Mucosa of rectum (tissue), 2 donors: ENCODE data around the gene ANO7.

Source experiments
- H3K27ac ChIP-seq, 2 donors: one replicate each; pipeline ENCODE4 v1.7.0; 2013; ENCODE audit warnings: inconsistent platforms in 2 of 2, low read depth in 2 of 2, low read length in 2 of 2
- H3K27me3 ChIP-seq, 2 donors: one replicate each; pipeline ENCODE4 v1.7.0; 2013; ENCODE audit warnings: low read length in 2 of 2; ENCODE audit not compliant: control insufficient read depth in 2 of 2, insufficient read depth in 2 of 2
- H3K36me3 ChIP-seq, 2 donors: one replicate each; pipeline ENCODE4 v1.7.0; 2013; ENCODE audit warnings: low read length in 2 of 2; ENCODE audit not compliant: control insufficient read depth in 2 of 2, insufficient read depth in 2 of 2
- H3K4me1 ChIP-seq, 2 donors: one replicate each; pipeline ENCODE4 v1.7.0; 2013; ENCODE audit warnings: low read length in 2 of 2, mild to moderate bottlenecking in 1 of 2; ENCODE audit not compliant: control insufficient read depth in 2 of 2, insufficient read depth in 2 of 2
- H3K4me3 ChIP-seq, 2 donors: one replicate each; pipeline ENCODE4 v1.7.0; 2013; ENCODE audit warnings: low read length in 2 of 2
- H3K9ac ChIP-seq, 2 donors: one replicate each; pipeline ENCODE4 v1.7.0; 2013; ENCODE audit warnings: low read length in 2 of 2, low read depth in 1 of 2, mild to moderate bottlenecking in 1 of 2
- H3K9me3 ChIP-seq, 2 donors: one replicate each; pipeline ENCODE4 v1.7.0; 2013; ENCODE audit warnings: low read length in 2 of 2; ENCODE audit not compliant: control insufficient read depth in 2 of 2
- donor health status: healthy.
- donor health status: Normal muscosa, but diverticular disease.

ANO7 gene

DNA sequence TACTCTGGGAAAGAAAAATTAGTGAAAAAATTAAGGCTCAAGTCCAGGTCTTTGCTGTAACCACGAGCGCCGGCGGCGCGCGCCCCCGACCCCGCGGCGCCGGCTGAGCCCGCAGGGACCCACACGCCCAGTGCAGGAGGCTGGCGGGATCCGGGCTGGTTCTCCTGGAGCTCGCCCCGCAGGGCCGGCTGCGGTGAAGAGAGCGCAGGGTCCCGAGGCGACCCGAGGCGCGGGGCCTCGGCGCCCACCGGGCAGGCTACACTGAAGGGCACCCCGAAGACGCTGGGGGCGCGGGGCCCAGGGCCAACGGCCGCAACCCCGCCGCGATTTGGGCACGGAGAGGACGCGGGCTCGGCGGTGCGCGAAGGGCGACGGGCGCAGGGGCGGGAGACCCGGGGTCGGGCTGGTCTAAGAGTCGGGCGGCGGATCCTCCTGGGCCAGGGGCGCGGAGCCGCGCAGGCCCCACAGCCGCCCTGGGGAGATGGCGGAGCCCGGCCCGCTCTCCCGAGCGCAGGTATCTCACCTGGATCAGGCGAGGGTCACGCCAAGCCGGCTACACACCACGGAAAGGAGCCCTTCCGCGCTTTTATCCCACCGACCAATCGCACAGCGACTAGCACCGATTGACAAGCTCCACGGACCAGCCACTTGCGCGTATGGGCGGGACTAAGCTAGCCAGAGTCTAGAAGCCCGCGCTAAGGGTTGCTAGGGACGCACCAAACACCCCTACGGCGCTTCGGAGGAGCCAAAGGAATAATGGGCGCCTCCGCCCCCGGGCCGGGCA is 39.4 kb upstream of the ANO7 start, which contains the start of gene PASK:
PASK (minus strand) TSS at position 582 of the 784 bp plus-strand sequence. CDS start 6,440 bp downstream, outside the sequence.
- Histone ChIP-seq H3K4me1 (peaks cover 14% of the 10 kb centered on the region in 2 donors), H3K9me3 (no peaks in the 10 kb centered on the region), H3K27me3 (no peaks in the 10 kb centered on the region), H3K4me3 (peak within 1 kb of the TSS; percentile 89 to 94), H3K9ac (peak within 1 kb of the TSS; percentile 80 to 83), H3K27ac (peak within 1 kb of the TSS; percentile 74 to 76), H3K36me3 (peaks cover 6 to 9% of the 10 kb centered on the region in 2 donors)

DNA sequence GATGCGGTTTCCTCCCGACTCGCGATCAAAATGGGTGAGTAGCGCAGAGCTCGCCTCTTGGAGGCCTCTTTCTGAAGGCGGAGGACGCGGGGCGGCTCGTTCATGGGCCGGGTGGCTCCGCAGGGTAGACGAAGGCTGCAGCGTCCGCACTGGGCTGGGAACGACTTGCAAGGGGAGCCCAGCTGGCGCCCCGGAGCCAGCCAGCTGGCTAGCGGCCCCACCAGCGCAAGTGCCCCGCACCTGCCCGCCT is 38.9 kb upstream of the ANO7 start:
- H3K9ac ChIP-seq = peak overlapping the region; percentile 80 to 83
- H3K27me3 ChIP-seq = no peaks in the 10 kb centered on the region
- peak overlapping the region; percentile 74 to 76 for H3K27ac ChIP-seq
- peaks cover 14% of the 10 kb centered on the region in 2 donors for H3K4me1 ChIP-seq
- peak overlapping the region; percentile 89 to 94 for H3K4me3 ChIP-seq
- H3K9me3 ChIP-seq = no peaks in the 10 kb centered on the region
- peaks cover 6 to 9% of the 10 kb centered on the region in 2 donors for H3K36me3 ChIP-seq

DNA sequence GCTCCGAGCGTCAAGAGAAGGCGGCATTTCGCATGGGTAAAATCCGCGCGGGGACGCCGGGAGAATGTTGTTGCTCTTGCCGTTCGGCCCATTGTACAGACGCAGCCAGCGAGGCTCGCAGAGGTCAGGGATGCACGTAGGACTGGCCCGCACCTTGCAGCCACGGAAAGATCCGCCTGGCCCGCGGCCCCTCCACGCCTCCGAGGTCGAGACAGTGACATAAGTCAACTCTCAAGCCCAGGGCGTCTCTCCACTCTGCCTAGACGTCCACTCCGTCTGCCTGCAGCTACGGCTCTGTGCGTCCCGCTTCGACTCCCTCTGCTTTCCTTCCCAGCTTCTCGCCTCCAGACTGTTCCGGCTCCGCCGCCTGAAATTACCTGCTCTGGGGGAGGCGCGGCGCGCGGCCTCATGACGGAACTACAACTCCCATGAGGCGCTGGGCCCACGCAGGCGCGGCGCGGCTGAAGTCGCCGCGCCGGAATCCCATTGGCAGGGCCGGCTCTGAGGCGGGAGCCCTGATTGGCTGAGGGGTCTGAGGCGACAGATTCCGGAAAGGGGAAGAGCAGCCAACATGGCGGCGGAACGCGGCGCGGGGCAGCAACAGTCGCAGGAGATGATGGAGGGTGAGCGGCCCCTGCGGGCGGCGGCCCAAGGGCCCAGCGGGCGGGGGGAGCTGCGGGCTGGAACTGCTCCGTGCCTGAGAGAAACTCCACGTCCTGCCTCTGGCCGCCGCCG is 38.4 kb upstream of the ANO7 start, which contains the start of gene PPP1R7:
PPP1R7 (plus strand) TSS at position 543 of the 735 bp plus-strand sequence; CDS start at position 572, 29 bp downstream.
- Histone ChIP-seq H3K4me3 (peak within 1 kb of the TSS; percentile 89 to 94), H3K9ac (peak within 1 kb of the TSS; percentile 80 to 83), H3K36me3 (peaks cover 6 to 12% of the 10 kb centered on the region in 2 donors), H3K27me3 (no peaks in the 10 kb centered on the region), H3K4me1 (peaks cover 14% of the 10 kb centered on the region in 2 donors), H3K27ac (peak within 1 kb of the TSS; percentile 74 to 76), H3K9me3 (no peaks in the 10 kb centered on the region)

DNA sequence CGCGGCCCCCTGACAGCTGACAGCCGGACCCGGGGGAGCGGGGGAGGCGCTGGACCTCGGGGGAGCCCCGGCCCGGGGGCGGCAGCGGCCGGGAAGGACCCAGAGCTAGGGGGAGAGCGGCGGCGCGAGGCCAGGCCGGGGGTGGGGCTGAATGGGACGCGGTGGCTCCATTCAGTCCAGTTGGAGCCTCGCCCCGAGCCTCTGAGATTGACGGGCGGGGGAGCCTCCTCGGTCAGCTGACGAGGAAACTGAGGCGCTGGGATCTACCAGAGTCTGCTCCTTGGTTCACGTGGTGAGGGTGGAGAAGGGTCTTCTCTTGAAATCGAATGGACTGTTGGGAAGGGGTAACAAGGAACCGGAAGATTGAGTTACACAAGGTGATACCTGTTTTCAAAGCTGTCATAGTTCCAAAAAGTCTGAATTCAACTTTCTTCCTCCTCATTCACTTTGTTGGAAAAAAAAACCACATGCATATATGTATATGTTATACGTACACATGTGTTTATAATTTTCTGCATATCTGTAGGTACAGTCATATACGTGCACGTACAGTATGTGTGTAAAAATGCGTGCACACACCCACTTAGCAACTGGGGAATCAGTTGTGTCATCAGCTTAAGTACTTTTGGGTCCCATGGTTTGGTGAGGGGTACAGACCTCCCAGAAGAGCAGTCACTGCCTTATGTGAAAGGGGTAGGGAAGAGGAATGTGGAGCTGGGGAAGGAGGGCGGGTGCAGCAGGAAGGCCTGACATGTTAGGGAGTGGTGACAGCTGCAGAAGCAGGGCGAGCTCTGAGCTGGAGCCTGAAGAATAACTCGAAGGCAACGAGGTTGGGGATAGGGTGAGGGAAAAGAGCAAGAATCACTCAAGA is 37.6 kb upstream of the ANO7 start:
- peak overlapping the region; percentile 74 to 80 for H3K9ac ChIP-seq
- peaks cover 14% of the 10 kb centered on the region in 2 donors for H3K4me1 ChIP-seq
- peak overlapping the region; percentile 67 to 74 for H3K27ac ChIP-seq
- no peaks in the 10 kb centered on the region for H3K27me3 ChIP-seq
- H3K36me3 ChIP-seq = peaks cover 6 to 15% of the 10 kb centered on the region in 2 donors
- no peaks in the 10 kb centered on the region for H3K9me3 ChIP-seq
- H3K4me3 ChIP-seq = peak overlapping the region; percentile 89 to 94

DNA sequence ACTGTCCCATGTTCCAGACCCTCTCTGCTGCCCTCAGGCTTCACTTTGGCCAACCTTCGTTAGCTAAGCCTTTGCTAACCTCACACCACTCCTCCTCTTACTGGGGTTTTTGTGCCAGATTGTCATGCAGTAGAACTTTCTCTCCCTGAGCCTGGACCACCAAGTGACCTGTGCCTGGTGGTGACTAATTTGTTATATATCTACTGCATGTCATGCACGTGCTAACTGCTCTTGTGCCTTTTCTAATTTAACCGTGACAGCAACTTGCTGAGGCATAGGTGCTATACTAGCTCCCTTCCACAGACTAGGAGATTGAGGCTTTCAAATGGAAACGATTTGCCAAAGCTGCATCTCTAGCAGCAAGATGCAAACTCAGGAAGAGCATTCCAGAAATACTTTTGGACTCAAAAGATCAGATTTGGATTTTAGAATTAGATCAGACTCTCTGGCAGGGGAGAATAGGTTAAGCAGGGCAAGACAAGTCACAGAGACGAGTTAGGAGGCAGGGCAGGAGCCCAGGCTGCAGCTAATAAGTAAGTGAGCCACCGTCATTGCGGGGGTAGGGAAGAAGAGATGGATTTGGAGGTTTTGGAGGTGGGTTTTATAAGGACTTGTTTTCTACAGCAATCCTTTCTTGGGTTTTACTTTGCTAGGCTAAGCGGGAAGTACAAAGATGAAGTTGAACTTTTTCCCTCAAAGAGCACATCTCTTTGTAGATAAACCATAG is 36.4 kb upstream of the ANO7 start:
- Histone ChIP-seq H3K9ac (no peak overlapping the region), H3K4me3 (no peak overlapping the region), H3K27me3 (no peaks in the 10 kb centered on the region), H3K36me3 (peaks cover 9 to 15% of the 10 kb centered on the region in 2 donors), H3K9me3 (no peaks in the 10 kb centered on the region), H3K27ac (no peak overlapping the region), H3K4me1 (peaks cover 14% of the 10 kb centered on the region in 2 donors)

DNA sequence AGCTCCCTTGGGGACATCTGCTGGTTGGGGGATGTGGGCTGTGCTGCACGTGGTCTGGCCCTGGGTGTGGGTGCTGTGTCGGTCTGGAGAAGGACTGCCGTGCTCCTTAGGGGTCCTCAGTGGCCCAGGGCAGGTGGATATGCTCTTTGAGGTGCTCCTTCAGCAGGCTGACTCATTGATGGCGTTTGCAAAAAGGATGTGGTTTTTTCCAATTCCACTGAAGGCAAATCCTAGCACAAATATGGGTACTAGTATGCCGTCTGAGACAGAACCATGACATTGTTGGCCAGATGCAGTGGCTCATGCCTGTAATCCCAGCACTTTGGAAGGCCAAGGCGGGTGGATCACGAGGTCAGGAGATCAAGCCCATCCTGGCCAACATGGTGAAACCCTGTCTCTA is 34.9 kb upstream of the ANO7 start:
- Histone ChIP-seq H3K36me3 (peaks cover 23 to 27% of the 10 kb centered on the region in 2 donors), H3K9ac (no peak overlapping the region), H3K4me1 (peaks cover 9 to 12% of the 10 kb centered on the region in 2 donors), H3K4me3 (no peak overlapping the region), H3K9me3 (no peaks in the 10 kb centered on the region), H3K27ac (no peak overlapping the region), H3K27me3 (no peaks in the 10 kb centered on the region)

DNA sequence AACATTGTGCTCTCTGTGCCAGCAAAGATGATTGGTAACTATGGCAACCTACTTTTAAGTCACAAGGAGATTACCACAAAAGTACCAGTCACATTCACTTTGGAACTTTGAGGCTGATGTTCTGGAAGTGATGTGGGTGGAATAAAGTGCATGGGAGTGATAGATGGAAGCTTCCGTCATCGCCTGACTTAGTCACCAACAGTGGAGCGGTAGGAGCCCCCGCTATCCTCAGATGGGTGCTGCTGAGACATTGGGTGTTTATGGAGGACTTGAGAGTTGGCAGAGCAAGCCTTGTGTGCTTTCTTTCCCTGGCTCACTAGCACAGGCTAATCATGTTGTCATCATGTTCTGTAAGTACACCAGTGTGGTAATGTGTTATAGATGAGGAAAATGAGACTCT is 33.6 kb upstream of the ANO7 start:
- peaks cover 8 to 9% of the 10 kb centered on the region in 2 donors for H3K4me1 ChIP-seq
- H3K9ac ChIP-seq = no peak overlapping the region
- H3K27me3 ChIP-seq = no peaks in the 10 kb centered on the region
- no peaks in the 10 kb centered on the region for H3K9me3 ChIP-seq
- H3K4me3 ChIP-seq = no peak overlapping the region
- H3K27ac ChIP-seq = no peak overlapping the region
- peaks cover 31 to 33% of the 10 kb centered on the region in 2 donors for H3K36me3 ChIP-seq

DNA sequence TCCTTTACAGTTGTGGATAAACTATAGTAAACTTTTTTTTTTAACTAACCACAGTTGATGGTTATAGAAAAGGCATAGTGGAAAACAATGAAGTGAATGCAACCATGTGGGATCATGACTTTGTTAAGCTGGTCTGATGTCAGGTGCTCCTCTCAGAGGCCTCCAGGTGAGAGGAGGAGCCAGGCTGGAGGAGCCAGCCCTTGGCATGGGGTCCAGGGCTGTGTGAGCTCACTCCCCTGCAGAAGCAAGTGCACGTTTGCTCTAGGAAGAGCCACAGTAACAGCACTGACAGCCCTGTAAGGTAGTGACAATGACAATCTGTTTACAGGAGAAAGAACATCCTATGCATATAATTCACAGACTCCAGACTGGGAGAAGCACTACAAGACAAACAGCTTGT is 32.5 kb upstream of the ANO7 start:
- Histone ChIP-seq H3K27me3 (no peaks in the 10 kb centered on the region), H3K9ac (no peak overlapping the region), H3K4me3 (no peak overlapping the region), H3K27ac (no peak overlapping the region), H3K36me3 (peaks cover 31 to 40% of the 10 kb centered on the region in 2 donors), H3K9me3 (no peaks in the 10 kb centered on the region), H3K4me1 (peaks cover 5% of the 10 kb centered on the region in 2 donors)

DNA sequence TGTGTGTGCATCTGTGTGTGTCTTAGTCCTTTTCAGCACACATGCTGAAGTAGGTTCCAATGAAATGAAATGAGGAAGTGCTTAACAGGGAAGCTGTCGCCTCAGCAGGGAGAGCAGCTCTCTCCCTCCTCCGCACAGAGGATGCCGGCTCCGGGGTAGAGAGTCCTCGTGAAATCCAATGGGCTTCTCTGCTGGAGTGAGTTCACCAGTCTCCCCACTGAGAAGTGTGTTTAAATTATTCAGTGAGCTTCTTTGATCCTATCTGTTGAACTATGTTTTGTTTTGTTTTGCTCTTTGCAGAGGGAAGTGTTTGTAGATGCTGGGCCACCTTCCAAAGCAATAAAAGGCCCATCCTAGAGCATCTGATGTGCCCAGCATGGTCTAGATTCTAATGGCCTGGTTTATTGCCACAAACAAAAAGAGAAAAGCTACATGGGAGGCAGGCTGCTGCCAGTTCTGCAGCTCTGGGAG is 31.5 kb upstream of the ANO7 start:
- Histone ChIP-seq H3K4me1 (no peaks in the 10 kb centered on the region), H3K9ac (no peak overlapping the region), H3K27me3 (no peaks in the 10 kb centered on the region), H3K4me3 (no peak overlapping the region), H3K27ac (no peak overlapping the region), H3K9me3 (no peaks in the 10 kb centered on the region), H3K36me3 (peaks cover 38 to 41% of the 10 kb centered on the region in 2 donors)
